HG03139 (cell line): ENCODE results near the gene NBEAL2.
"Not testable (repeated sequence)": the region's sequence is repeated elsewhere in the genome, so short reads cannot be mapped to it uniquely, and the experiment has no call there.

ENCODE experiments used
- ATAC-seq: cut with Tn5 transposase; IDR thresholded peaks from one replicate; pipeline ENCODE4 v1.9.1; 2021; ENCODE audit not compliant: unreplicated experiment

The NBEAL2 gene

DNA sequence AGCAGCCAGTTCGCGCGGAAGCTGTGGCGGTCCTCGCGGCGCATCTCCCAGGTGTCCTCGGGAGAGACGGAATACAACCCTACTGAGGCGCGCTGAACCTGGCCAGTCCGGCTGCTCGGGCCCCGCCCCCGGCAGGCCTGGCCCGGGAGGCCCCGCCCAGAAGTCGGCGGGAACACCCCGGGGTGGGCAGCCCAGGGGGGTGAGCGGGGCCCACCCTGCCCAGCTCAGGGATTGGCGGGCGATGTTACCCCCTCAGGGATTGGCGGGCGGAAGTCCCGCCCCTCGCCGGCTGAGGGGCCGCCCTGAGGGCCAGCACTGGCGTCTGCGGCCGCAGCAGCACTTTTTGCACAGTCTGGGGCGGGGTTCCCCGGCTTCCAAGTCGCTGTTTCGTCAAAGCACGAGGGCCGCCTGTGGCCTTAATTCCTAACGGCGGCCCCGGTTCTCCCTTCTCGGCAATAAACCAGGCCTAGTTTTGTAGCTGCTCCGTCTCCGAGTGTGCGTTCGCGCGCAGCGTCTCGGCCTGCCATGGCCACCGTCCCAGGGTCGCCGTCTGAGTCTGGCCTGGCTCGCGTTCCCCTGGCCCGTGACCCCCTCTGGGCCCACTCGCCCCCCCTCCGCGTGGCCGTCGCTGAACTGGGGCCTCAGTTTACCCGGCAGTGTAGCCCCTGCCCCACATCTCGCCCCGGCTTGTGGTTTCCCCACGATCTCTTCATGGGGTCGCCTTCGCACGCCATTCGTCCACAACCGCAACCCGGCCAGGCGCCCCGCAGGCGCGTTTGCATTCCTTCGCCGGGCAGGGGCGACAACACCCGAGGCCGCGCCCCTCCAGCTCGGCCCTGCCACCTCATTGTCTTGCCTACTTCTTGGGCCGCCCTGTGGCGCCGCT is 30.0 kb downstream of the NBEAL2 start:
- peak; percentile 63 for ATAC-seq

GRCh38 chr3:47010111-47010712 is 30.7 kb downstream of the NBEAL2 start:
- ATAC-seq: no peak

DNA sequence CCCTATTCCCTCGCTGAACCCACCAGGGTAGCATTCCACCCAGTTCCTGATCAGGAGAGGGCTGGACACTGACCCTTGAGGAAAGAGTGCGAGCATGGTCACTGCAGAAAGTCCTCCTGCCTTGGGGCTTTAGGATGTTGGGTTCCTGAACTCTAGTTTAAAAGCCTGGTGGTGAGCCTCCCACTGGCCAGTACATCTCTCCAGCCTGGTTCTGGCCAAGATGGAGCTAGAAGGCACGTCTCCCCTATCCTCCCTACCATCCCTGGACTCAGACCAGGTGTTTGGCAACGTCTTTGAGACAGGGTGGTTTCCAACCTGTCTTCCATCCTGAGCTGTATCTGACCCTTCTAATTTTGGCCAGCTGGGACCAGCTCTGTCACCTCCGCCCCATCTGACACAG is 31.4 kb downstream of the NBEAL2 start:
- no peak for ATAC-seq

- no peak for ATAC-seq
These were observed 31.9 kb downstream of the NBEAL2 start for GRCh38 chr3:47011371-47011770.

DNA sequence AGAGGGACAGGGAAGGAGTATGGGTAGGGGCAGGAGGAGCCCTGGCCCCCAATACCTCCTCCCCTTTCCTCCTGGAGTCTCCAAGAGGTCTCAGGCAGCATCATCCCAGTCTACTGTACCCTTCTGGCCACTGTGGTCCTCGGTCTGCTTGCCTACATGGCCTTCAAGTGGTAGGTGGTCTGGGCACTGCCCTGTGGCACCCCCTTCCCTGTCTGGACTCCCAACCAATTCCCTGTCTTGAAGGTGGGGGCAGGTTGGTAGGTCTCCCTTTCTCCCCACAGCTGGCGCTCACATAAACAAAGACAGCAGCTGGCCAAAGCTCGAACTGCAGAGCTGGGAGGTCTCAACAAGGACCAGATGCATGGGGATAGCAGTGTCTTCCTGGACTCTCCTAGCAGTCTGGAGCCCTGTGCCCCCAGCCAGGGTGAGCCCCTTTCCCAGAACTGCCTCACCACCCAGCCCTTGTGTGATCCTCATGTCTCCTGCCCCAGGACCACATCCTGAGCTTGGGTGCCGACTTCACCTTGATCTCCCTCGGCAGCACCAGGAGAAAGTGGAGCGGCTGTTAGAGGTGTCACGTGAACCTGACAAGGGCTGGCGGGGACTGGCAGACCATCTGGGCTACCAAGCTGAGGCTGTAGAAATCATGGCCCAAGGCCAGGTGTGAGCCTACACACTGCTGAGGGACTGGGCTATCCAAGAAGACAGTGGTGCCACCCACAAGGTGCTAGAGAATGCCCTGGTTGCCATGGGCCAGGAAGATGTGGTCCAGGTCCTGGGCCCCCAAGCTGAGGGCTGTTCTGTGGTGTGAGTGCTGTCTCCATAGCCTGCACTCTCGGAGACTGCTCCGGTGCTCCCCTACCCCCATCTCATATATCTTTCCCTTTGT is 33.1 kb downstream of the NBEAL2 start:
- no peak for ATAC-seq

- ATAC-seq: no peak
These were observed 33.8 kb downstream of the NBEAL2 start for GRCh38 chr3:47013231-47013630.

- no peak for ATAC-seq
These were observed 34.6 kb downstream of the NBEAL2 start for GRCh38 chr3:47014036-47014435.

- ATAC-seq: no peak
These were observed 35.7 kb downstream of the NBEAL2 start for GRCh38 chr3:47015151-47015550.

DNA sequence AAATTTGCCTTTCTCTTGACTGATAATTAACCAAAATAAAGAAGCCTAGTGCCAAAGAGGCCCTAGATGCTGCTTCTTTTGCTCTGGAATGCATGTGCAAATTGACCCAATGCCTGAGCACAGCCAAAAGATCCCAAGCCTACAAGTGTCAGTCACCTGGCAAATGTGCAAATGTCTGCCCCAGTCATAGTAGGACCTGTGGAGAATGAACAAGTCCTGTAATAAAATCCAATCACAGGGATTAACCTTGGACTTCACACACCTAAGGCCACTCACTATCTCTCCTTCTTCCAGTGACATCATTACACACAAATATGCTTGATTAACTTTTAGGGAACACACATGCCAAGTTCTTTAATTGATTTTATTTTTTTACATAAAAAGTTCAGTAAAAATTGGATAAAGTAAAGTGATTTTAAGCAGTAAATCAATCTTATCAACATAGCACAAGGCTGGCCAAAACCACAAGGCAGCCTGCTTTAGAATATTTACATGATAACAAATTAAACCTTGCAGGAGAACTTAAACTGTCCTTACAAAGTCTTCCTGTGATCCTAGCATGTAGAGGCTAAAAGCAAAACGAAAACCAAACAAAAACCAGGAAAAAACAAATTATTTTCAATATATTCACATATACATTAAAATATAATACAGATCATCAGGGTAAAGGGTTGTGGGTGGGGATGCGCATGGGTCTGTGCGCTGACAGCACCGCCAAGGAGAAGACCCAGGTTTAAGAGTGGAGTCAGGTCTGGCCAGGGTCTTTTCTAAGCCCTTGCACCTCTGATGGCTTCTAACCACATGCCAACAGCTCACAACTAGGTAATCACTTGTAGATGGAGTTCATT is 36.8 kb downstream of the NBEAL2 start:
- ATAC-seq: no peak

DNA sequence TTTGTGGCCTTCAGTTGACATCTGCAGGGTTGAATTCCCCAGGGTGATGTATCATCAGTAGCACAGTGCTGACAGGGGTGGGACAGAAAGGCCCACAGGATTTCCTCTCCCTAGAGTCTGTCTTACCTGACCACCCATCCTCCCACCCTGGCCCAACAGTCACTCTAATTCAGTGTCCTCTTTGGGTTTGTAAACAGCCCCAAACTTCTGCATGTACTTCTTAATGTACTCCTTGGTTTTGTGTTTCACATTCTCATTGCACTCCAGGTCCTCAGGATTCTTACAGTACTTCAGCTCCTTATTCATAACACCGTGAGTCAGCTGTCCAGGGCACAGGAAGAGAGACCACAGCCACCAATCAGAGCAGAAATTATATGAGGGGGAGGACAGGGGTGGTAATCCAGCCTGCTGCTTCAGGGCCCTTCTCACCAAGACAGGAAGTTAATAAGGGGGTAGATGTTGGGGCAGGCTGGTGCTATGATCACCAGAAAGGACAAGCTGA is 37.5 kb downstream of the NBEAL2 start:
- peak; percentile 55 for ATAC-seq

- ATAC-seq: no peak
These were observed 38.2 kb downstream of the NBEAL2 start for GRCh38 chr3:47017504-47018268.

GRCh38 chr3:47018269-47018611 is 38.8 kb downstream of the NBEAL2 start:
- no peak for ATAC-seq

DNA sequence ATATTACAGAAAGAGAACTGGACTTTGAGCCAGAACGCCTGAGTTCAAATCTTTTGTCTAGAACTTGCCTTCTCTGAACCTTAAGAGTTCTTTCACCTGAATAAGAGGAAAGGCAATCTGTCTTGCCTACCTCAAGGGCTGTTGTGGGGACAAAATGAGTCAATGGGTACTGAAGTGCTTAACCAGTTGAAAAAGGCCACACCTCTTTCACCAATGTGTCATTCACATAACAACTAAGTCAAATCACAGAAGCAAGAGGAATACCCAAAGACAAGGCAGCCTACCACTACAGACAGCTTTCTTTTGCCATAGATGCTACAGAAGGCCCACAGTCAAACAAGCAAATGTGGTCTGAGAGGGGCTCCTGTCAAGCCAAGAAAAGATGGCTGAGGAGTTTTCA is 39.7 kb downstream of the NBEAL2 start:
- ATAC-seq: no peak

DNA sequence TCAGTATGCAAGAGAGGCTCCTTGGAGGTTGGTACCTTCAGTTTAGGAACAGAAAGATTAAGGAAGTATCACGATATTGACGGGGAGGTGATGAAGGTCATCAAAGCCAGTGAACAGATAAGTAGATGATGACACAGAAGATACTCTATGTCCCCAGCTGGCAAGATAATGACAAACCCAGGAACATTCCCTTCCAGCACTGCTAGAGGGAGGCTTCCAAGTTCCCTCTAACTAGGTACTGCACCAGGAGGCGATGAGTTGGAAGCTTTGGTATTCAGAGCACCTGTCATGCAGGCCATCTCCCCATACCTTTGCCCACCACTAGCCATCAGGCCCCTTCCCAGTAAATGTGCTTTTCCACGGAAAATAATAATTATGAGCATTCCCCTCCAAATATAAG is 40.8 kb downstream of the NBEAL2 start:
- ATAC-seq: no peak

- no peak for ATAC-seq
These were observed 43.2 kb downstream of the NBEAL2 start for GRCh38 chr3:47022641-47023071.

DNA sequence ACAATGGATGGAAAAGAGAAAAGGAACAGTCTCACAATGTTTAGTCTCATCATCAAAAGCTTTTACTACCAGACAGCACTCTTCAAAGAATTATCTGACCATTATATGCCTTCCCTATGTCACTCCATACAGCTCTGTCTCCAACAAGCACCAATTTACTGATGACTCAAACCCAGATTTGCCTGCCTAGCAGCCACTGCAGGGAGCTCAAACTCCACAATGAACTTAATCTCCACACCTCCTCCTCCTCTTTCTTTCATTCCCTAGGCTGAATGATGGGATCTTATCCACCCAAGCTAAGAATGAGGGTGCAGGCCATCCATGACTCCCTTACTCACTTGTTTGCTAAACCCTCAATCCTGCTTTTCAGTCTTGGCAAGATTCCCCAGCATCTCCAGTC is 45.5 kb downstream of the NBEAL2 start:
- no peak for ATAC-seq

GRCh38 chr3:47026432-47026831 is 47.0 kb downstream of the NBEAL2 start:
- ATAC-seq: not testable (repeated sequence)

DNA sequence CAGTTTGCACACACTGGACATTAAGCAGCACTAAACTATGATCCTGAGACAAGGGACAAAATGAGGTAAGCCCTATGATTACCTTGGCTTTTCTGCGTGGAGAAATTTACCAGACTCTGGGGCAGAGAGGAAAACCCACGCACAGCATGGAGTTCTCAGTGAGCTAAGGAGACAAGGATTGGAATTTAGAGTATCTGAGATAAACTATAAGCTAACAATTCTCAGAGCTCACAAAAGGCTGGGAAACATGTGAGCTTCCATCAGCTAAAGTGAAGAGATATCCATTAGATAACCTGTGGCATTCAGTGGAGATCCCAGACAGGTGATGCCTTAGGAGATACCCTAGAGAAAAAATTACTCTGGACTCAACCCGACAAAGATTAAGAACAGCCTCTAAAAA is 48.7 kb downstream of the NBEAL2 start:
- no peak for ATAC-seq

DNA sequence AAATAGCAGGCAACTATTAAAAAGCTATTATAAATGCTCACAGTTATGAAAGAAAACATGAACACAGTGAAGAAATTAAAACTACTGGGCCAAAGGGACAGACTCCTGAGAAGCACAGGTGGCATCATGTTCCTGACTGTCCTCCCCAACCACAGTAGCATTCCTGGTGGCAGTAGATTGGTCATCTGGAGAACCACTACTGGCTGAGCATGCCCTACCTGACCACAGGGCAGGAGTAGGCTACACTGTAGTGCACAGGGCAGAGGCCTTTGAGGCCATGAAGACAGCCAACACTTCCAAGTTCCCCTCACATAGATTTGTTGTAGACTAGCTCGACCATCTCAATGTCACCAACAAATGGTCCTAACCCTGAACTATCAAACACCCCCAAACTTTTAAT is 49.2 kb downstream of the NBEAL2 start:
- ATAC-seq: no peak

DNA sequence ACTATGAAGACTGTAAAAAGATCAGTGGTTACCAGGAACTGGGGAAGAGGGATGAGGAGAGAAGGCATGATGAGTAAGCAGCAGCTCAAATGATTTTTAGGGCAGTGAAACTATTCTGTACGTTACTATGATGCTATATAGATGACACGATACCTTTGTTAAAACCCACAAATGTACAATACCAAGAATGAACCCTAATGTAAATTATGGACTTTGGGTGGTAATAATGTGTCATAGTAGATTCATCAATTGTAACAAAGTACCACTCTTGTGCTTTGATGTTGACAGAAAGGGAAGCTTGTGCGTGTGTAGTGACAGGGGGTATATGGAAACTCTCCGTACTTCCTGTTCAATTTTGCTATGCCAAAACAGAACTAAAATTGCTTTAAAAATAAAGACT is 51.6 kb downstream of the NBEAL2 start:
- not testable (repeated sequence) for ATAC-seq
